ENCODE results near the gene HIBCH. TPM values are rescaled to one million over a fixed set of nuclear protein-coding genes. Genes with fewer than 3 reads are reported as not detected.
A peak's percentile ranks its signal among the peaks of the same experiment; 100 is the strongest.

HIBCH gene
- total and polyA plus RNA-seq, 9 of the 15 experiments (the other 6 are each of a cell fraction or from before 2014, with no cell fraction given), result 17.0 to 65.4 (median 28.3) TPM

DNA sequence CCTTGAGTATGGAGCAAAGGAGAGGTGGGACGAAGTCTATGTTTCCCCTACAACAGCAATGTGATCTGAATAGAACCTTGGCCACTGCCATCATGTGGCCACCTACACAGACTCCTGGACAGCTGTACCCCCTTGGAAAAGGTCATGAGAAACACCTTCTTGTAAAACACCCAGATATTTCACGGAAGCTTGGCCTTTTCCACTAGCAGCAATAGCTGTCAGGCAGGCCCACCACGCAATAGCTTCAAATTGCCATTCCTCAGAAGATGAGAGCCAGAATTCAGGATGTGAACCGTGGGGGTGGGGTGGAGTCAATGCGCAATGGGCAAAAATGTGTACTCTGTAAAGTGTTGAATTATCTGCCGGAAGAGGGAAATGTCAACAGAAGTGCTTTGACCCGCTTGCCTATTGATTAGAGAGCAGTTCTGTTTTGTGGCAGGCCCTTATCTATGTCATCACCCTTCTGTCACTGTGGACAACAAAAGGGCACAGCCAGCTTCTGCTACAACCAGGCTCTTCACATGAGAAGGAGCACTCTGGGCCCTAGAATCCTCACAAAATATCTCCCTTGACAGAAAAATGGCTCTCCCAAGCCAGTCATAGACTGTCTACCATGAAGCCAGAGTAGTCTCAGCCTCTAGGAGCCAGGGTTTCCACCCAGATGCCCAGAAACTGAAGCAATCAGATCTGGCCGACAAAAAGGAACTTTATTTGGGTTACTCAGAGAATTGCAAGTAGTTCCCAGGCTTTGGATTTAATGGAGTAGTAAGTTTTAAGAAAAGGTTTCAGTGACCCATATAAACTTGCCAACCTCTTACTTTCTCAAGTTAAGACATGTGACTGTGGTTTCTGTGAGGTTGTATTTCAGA lies 33.3 kb upstream of the HIBCH start (continued):
- peak; percentile 34; the same call in 1 of the 2 replicates for TF ChIP-seq MYNN (IDR thresholded peaks at IDR 0.05)
- TF ChIP-seq MYNN (CRISPR knock-in tag; IDR thresholded peaks at IDR 0.05), result no peak
- no peak for TF ChIP-seq ZNF586 (CRISPR knock-in tag; conservative IDR thresholded peaks at IDR 0.05)
- TF ChIP-seq ZSCAN32 (CRISPR knock-in tag; IDR thresholded peaks at IDR 0.05), result no peak
- TF ChIP-seq TRIM24 (IDR thresholded peaks at IDR 0.05), result peak in 1 of 2 experiments; percentile 53; a peak in 2 of 4 replicates
- TF ChIP-seq MEIS2 (IDR thresholded peaks at IDR 0.05; ENCODE audit: partially characterized antibody), result peak; percentile 84
- TF ChIP-seq MLX (CRISPR knock-in tag; conservative IDR thresholded peaks at IDR 0.05), result no peak
- no peak for TF ChIP-seq NCOA4 (IDR thresholded peaks at IDR 0.05; ENCODE audit: partially characterized antibody)
- TF ChIP-seq, protein P1, sequence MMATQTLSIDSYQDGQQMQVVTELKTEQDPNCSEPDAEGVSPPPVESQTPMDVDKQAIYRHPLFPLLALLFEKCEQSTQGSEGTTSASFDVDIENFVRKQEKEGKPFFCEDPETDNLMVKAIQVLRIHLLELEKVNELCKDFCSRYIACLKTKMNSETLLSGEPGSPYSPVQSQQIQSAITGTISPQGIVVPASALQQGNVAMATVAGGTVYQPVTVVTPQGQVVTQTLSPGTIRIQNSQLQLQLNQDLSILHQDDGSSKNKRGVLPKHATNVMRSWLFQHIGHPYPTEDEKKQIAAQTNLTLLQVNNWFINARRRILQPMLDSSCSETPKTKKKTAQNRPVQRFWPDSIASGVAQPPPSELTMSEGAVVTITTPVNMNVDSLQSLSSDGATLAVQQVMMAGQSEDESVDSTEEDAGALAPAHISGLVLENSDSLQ (IDR thresholded peaks at IDR 0.05), result peak; percentile 56
- 0 out of 2 replicates have a peak, but pooled peaks have one; percentile 17 for TF ChIP-seq GABPB1 (CRISPR knock-in tag; IDR thresholded peaks at IDR 0.05)
- TF ChIP-seq SRF (CRISPR knock-in tag; IDR thresholded peaks at IDR 0.05), result no peak
- peak in 1 of 2 experiments; percentile 72; a peak in 2 of 4 replicates for TF ChIP-seq RCOR1 (IDR thresholded peaks at IDR 0.05; ENCODE audit: borderline replicate concordance in 1 of 2, low read depth in 2 of 2, low read length in 2 of 2)
- TF ChIP-seq NFIC (IDR thresholded peaks at IDR 0.05), result peak; percentile 40
- TF ChIP-seq ZNF124 (CRISPR knock-in tag; IDR thresholded peaks at IDR 0.05), result no peak
- TF ChIP-seq CREBBP (IDR thresholded peaks at IDR 0.05; ENCODE audit: low read depth, low read length), result no peak
- TF ChIP-seq ETV5 (CRISPR knock-in tag; IDR thresholded peaks at IDR 0.05; ENCODE audit: low read depth), result peak; percentile 89
- no peak for TF ChIP-seq FOSL1 (tag; conservative IDR thresholded peaks at IDR 0.05)
- peak; percentile 66 for TF ChIP-seq HDAC3 (IDR thresholded peaks at IDR 0.05; ENCODE audit: borderline replicate concordance, partially characterized antibody)
- peak; percentile 86; the same call in 1 of the 2 replicates for TF ChIP-seq ZNF311 (CRISPR knock-in tag; IDR thresholded peaks at IDR 0.05)
- TF ChIP-seq NBN (IDR thresholded peaks at IDR 0.05; ENCODE audit: low read depth), result 0 out of 2 replicates have a peak, but pooled peaks have one; percentile 33
- no peak for TF ChIP-seq POLR2AphosphoS2 (IDR thresholded peaks at IDR 0.05; ENCODE audit: low read length)
- peak; percentile 92 for TF ChIP-seq EP300 (IDR thresholded peaks at IDR 0.05; ENCODE audit: low read length)
- TF ChIP-seq NFRKB (IDR thresholded peaks at IDR 0.05; ENCODE audit: low read depth), result peak; percentile 63
- TF ChIP-seq SRSF1 (IDR thresholded peaks at IDR 0.05; ENCODE audit: low read depth, low read length), result no peak
- peak; percentile 53 for TF ChIP-seq CCNT2 (IDR thresholded peaks at IDR 0.05; ENCODE audit: borderline replicate concordance, extremely low read depth, insufficient read length, low read depth, low read length)
- TF ChIP-seq GATA2 (CRISPR knock-in tag; IDR thresholded peaks at IDR 0.05), result peak; percentile 74
- TF ChIP-seq NEUROD1 (IDR thresholded peaks at IDR 0.05; ENCODE audit: borderline replicate concordance, low read depth, low read length, partially characterized antibody), result peak; percentile 74

Measured in K562 (cell line).